ENCODE results near the gene RASA3.

The RASA3 gene

DNA sequence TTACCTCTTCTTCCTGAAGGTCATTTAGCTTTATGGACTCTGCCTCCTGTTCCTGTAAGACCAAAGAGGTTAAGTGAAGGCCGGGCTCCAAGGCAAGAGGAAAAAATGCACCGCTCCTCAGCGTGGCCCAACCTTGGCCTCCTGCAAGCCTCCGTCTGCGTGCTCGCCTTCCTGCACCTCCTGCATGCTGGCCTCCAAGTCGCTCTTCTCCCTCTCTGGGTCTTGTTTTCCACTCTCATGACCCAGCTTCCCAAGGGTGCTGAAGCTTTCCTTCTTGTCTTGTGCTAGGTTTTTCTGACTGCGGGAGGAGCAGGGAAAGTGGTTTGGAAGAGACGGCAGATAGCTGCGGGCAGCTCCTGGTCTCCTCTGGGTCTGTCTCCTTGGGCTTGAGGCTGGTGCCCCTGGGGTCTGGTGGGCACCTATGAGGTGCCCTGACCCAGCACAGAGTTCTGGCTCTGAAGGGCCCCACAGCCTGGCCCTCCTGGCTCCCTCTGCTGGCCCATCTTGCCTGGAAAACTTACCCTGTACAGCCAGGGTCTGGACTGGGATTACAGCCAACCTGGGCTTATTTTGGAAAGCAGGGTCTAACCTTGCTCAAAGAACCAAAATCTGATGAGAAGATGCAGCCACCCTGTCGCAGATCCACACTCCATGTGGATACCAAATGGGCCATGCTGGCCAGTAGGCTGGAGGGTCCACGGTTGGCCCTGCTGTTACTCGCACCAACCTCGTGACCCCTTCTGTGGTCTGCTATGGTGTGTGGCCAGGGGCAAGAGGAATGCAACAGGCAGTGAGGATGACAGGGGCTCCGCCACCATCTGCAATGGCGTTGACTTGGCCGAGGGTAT, 163.7 kb downstream of the RASA3 start:
- DNase-seq (ENCODE audit: low spot score): no peak

DNA sequence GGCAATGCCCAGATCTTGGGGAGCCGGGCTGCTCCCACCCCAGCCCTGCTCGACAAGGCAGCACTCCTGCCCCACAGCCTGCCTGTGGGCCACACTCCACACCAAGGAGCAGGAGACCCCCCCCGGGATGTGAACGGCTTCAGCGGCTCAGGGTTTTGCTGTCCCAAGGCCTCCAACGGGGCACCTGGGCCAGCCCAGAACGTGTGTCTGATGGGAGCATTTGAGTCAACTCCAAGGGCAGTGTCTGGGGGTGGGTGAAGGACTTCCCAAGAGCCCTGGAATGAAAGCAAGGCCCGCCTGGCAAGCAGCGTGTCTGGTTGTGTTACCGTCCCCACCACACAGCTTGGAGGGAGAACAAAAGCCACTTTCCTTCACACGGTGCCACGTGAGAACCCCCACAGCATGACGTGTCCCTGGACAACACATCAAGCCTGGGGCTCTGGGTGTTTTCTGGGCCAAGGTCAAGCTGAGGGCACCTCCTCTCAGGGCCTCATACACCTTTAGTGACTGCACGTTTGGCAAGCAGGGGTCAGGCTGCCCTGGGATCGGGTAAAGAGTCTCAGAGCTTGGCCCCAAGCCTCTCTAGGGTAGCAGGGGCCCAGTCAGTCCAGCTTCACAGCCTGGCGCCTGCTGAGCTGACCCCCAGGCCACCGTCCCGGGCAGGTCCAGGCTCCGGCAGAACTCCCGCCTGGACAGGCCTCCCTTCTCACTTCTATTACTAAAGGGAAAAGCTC, 164.5 kb downstream of the RASA3 start:
- DNase-seq (ENCODE audit: low spot score): no peak

DNA sequence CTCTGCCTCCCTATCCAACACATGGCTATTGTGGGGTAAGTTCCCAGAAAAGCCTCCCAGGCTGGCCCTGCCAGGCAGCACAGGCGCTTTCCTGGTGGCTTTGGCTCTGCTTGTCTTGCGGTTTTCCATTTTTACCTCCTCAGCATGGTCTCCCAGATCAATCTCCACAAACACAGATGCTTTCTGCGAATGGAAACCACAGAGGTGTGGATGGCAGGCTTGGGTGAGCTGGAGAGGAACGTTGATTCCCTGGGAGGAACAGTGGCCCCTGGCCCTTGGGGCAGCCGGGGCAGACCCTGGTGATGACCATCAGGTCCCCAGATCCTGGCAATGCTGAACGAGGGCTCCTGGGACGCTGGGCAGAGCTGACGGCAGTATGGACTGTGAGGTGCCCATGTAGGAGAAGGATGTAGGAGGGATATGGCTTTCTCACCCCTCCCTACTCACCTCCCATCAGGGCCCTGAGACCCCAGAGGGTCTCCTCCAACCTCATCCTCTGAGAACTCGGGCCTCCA, 165.2 kb downstream of the RASA3 start:
- no peak for DNase-seq (ENCODE audit: low spot score)

DNA sequence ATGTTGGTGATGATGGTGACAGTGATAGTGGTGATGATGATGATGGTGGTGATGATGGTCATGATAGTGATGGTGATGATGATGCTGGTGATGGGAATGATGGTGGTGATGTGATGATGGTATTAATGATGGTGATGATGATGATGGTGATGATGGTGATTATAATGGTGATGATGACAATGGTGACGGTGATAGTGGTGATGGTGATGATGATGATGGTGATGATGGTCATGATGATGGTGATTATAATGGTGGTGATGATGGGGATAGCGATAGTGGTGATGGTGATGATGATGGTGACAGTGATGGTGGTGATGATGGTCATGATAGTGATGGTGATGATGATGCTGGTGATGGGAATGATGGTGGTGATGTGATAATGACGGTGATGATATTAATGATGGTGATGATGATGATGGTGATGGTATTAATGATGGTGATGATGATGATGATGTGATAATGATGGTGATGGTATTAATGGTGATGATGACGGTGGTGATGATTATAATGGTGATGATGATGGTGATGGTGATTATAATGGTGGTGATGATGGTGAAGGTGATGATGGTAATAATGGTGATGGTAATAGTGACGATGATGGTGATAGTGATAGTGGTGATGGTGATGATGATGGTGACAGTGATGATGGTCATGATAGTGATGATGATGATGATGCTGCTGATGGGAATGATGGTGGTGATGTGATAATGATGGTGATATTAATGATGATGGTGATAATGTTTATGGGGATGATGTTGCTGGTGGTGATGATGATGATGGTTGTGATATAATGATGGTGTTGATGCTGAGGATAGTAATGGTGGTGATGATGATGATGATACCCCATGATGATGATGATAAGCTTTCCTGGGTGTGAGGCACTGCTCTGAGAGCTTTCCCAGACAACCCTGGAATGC, 166.2 kb downstream of the RASA3 start:
- DNase-seq (ENCODE audit: low spot score): no peak

DNA sequence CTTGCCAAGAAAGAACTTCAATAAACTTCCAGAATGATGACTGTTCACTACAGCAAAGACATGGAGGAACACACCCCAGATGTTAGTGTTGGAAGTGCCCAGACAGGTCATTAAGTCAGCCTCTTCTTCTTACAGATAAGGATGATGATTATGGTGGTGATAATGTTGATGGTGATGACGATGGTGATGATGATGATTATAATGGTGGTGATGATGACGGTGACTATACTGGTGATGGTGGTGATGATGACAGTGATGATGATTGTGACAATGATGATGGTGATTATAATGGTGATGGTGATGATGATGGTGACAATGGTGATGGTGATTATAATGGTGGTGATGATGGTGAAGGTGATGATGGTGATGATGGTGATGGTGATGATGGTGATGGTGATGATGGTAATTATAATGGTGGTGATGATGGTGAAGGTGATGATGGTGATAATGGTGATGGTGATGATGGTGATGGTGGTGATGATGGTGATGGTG, 167.0 kb downstream of the RASA3 start:
- DNase-seq (ENCODE audit: low spot score): no peak

DNA sequence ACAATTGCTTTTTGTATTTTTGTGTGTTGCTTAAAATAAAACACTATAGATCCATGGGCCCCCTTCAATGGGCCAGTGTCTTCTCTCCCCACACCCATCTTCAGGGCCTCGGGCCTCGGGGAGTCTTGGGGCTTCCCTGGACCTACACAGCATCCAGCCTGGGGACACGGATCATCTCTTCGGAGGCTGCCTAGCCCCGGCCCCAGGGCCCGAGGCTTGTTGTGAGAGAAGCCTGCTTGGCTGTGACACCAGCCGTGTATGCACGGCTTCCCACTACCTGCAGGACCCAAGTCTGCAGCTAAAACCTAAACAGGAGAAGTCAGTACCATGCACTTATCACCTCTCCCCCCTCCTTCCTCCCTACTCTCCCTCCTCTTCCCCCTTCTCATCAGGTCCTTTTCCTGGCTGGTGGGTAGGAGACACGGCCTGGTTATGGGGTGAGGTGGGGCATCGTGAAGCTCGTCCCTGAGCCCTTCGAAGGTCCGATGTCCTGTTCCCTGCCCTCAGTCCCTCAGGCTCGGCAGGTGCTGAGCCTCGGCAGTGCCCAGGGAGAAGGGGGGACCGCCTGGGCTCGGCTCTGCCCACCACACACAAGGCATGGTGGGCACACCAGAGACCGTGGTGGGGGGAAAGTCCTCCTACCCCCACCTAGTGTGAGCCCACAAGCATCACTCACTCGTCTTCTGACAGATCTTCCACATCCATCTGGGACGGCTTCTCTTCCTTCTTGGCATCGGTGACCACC, 168.0 kb downstream of the RASA3 start:
- no peak for DNase-seq (ENCODE audit: low spot score)

DNA sequence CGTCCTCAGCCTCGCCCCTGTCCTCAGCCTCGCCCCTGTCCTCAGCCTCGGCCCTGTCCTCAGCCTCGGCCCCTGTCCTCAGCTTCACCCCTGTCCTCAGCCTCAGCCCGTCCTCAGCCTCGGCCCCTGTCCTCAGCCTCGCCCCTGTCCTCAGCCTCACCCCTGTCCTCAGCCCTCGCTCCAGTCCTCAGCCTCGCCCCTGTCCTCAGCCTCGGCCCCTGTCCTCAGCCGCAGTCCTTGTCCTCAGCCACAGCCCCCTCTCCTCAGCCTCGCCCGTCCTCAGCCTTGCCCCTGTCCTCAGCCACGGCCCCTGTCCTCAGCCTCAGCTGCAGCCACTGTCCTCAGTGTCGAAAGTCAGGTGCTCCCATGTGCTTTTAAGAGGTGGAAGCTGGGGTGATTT, 169.0 kb downstream of the RASA3 start:
- no peak for DNase-seq (ENCODE audit: low spot score)

DNA sequence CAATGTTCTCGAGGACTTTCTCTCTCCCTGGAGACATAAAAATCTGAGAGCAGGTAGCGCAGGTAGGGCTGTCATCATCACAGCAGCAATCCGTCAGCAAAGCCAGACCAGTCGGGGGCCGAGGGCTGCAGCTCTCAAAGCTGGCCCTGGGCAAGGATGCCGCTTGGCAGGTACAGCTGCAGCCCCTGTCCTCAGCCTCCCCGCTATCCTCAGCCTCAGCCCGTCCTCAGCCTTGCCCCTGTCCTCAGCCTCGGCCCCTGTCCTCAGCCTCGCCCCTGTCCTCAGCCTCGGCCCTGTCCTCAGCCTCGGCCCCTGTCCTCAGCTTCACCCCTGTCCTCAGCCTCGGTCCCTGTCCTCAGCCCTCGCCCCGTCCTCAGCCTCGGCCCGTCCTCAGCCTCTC, 169.4 kb downstream of the RASA3 start:
- DNase-seq (ENCODE audit: low spot score): no peak

DNA sequence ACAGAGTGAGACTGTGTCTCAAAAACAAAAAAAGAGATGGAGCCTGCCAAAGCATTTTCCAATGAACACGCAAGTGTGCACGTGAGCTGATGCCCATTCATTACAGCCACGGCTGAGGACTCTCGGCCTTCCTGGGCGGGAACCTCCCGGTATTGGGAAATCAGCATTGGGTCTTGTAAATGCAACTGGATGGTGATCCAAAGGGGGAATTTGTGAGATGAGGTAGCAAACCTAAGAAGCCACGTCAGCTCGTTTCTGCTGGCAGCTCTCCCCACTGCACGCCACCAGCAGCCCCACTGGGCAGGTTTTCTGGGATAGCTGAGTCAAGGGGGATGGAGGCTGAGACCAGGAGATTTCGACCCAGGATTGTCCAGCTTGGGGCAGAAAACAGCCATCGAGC, 170.0 kb downstream of the RASA3 start:
- no peak for DNase-seq (ENCODE audit: low spot score)

DNA sequence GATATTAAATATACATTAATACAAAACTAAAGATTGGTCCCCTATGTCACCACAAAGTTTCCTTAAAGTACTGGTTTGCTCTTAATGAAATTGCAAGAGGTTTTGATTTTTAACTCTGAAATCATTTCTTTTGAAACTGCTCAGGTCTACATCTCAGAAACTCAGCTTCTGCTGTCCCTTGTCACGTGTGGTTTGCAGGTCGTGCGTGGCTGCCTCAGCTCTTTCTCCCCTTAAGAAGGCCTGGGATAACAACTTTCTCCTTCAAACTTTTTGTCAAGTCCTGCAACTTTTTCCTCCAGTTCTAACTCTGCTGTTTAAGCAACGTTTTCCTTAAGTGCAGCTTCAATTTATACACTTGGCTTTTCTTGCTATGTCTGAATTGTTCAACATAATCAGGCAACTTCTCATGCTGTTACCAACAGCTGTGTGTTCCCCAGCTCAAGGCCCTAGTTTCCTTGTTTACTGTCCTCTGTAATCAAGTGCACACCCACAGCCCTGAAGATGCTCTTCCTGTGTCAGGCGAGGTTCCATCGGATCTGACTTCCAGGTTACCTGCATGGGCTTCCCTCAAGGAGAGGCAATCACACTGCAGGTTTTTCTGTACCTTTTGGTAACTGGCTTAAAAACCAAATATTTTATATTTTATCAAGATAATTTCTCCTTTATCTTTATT, 172.0 kb downstream of the RASA3 start:
- DNase-seq (ENCODE audit: low spot score): no peak

DNA sequence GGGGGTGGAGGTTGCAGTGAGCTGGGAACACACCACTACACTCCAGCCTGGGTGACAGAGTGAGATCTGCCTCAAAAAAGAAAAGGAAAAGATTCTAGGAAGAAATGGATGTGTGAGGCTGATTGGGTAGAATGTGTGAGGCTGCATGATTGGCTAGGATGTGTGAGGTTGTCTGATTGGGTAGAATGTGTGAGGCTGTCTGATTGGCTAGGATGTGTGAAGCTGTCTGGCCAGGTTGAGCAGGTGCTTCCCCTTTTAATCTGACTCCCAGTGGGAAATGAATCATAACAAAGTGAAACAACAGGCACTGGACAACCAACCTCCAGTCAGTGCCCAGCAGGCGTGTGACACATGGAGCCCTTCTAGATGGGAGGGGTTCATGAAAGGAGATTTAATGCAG, 173.2 kb downstream of the RASA3 start:
- DNase-seq (ENCODE audit: low spot score): no peak

DNA sequence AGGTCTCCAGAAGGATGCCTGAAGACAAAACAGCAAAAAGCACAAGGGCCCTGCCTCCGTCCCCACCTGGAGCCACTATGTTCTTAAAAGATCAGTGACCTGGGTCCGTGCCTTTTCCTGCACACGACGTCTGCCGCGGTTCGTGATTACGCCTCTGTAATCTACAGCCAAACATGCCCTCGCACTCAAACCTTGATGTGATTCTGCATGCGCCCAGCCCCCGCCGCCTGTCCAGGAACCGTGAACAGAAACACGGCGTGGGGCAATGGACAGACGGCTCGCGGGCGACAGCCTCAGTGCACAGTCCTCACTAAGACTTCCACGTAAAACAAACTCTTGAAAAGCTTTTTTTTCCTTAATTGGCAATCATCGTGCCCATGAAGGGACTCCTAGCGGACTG, 174.1 kb downstream of the RASA3 start:
- DNase-seq (ENCODE audit: low spot score): no peak

DNA sequence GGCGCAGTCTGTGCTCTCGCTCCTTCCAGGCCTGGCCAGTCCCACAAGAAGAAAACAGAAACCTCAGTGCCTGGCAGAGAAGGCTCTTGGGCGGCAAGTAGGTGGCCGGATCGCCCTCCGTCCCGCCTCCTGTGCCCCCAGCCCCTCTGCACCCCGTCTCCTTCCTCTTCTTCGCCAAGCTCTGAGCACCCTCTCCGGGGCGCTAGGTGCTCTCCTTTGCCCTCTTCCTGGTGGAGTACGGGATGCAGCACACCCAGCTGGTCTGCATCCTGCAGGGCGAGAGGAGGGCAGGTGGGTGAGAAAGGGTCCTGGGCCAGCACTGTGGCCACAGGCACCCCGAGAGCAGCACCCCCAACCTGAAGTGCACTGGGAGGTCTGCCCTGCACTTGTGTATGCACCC, 175.9 kb downstream of the RASA3 start:
- no peak for DNase-seq (ENCODE audit: low spot score)

DNA sequence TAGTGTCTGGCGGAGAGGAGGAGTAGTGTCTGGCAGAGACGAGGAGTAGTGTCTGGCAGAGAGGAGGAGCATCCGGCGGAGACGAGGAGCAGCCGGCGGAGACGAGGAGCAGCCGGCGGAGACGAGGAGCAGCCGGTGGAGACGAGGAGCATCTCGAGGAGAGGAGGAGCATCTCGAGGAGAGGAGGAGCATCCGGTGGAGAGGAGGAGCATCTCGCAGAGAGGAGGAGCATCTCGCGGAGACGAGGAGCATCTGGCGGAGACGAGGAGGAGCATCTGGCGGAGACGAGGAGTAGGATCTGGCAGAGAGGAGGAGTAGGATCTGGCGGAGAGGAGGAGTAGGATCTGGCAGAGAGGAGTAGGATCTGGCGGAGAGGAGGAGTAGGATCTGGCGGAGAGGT, 176.7 kb downstream of the RASA3 start:
- DNase-seq (ENCODE audit: low spot score): no peak

DNA sequence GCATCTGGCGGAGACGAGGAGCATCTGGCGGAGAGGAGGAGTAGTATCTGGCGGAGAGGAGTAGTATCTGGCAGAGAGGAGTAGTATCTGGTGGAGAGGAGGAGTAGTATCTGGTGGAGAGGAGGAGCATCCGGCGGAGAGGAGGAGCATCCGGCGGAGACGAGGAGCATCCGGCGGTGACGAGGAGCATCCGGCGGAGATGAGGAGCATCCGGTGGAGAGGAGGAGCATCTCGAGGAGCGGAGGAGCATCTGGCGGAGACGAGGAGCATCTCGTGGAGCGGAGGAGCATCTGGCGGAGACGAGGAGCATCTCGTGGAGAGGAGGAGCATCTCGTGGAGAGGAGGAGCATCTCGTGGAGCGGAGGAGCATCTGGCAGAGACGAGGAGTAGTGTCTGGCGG, 177.2 kb downstream of the RASA3 start:
- DNase-seq (ENCODE audit: low spot score): no peak

DNA sequence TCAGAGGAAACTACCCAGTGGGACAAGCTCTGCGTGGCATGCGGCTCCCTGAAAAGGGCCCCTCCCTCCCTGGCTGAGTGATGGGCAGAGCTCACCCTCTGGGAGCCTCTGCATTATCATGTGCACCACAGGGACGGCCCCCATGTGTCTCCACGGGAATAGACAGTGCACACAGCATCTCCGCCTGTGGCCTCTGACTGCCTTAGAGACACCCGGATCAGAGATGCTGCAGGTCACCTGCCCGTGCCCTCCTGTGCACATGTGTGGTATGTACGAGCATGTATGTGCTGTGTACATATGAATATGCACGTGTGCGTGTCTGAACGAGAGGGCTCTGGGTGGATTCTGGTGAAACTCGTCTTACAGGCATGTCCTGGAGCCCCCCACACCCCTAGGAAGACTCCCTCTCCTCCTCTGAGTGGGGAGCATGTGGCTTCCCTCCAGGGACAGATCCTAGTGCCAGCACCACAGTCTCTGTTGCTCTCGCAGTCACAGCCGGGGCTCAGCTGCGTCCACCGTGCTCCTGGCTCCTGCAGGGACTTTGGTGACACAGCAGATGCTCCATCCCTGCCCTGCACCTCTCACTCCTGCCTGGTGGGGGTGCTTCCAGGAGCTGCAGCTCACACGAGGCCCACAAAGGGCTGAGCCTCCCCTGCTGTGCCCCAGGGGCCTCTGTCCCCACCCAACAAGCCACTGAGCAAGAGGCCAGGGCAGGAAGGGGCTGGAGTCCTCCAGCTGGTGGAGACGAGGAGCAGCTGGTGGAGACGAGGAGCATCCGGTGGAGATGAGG, 178.2 kb downstream of the RASA3 start:
- no peak for DNase-seq (ENCODE audit: low spot score)

DNA sequence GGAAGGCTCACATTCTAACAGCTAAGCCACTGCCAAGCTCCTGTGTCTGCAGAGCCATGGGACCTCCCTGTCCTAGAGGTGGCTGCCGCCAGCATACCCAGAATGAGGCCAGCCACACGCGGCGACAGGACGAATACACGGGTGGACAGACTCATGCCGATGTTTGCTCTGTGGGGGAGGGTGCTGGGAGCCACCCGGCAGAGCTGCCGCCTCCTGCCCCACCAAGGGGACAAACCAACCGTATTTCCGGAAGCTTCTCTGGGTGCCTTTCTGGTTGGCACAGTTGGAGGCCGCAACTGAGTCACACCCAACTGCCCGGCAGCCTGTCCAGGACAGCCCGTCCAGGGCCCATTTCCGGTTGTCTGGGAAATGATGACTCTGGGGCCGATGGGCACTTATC, 178.9 kb downstream of the RASA3 start:
- no peak for DNase-seq (ENCODE audit: low spot score)

DNA sequence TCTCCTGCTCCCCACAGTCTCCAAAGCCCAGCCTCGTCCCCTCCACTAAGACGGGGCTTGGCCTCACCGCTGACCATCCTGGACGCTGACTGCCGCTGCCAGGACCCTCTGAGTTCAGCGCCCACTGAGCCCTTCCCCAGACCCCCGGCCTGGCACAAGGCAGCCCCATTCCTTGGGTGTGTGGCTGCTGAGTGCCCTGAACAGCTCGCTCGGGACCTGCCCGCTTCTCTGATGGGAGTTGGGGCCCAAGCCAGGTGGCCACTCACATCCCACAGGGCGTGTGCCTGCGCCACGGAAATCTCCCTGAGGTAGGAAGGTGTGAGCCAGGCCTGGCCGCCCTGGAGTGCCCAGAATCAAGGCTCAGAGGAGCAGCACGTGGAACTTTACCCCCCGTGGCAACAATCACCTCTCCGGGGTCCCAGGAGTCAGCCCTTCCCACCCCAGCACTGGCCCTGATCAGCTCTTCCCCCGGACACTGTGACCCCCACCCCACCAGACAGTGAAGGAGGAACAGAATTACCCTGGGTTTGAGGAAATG, 179.4 kb downstream of the RASA3 start:
- DNase-seq (ENCODE audit: low spot score): no peak

DNA sequence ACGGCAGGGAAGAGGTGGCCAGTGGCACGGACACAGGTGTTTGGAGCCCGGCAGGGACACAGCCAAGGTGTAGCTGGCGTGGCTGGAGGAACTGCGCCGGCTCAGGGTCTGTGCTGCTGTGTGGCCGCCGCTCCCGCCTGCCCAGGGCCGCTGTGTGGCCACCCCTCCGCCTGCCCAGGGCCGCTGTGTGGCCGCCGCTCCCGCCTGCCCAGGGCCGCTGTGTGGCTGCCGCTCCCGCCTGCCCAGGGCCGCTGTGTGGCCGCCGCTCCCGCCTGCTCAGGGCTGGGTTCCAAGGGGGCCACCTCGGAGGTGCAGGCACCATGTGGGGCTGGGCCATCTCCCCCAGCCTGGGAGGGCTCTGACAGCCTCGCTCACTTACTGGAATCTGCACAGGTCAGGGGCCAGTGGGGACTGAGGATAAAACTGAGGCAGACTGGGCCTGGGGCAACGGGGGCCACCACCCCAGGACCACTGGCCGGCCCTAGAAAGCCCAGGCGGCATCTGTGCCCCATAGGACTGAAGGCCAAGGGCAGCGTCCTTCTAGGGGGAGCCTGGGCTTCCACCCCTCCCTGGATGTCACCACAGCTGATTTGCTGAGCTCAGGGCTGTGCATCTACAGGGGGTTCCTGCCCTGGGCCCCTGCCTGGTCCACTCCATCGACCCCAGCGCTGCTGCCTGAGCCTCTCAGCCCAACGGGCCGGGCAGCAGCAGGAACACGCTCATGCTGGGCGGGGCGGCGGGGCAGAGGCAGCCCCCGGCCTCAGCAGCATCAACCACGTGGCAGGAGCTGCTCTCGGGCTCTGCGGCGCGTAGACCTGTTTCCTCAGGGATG, 180.1 kb downstream of the RASA3 start:
- DNase-seq (ENCODE audit: low spot score): no peak
